ENCODE measurements around the gene ZMYND15. TPM values are rescaled to one million over a fixed set of nuclear protein-coding genes. Genes with fewer than 3 reads are reported as not detected.

The ZMYND15 gene
- total and polyA plus RNA-seq, 2 of the 13 experiments (the other 11 are each of a cell fraction or from before 2014, with no cell fraction given) = 0.24 to 2.7 TPM

DNA sequence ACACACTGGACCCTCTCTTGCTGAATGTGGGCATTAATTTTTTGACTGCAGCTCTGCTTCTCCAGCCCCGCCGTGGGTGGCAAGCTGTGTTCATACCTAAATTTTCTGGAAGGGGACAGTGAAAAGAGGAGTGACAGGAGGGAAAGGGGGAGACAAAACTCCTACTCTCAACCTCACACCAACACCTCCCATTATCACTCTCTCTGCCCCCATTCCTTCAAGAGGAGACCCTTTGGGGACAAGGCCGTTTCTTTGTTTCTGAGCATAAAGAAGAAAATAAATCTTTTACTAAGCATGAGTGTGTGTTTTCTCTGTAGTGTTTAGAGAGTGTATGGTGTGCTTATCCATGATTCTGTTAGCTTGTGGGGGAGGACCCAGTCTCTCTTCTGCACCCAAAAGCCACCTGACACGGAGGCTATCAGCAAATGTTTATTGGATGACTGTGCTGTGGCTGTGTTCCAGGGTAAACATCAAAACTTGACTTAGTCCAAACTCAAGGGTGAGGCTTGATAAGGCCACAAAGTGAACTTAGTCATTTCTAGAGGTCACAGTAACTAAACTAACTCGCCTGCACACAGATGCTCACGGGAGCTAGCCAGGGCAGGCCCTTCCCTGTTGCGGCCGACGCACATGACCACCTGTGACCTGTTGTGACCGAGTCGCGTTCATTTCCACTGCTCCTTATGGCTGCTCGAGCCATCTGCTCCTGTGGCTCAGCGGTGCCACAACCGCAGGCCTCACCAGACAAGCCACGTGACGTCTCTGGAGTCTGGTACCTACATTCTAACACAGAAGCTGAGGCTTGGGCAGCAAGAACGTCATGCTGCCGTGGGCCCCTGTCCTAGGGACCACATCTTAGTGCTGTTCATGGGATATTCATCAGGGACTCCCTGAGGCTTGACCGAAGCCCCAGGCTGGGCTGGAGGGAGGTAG lies 18.2 kb upstream of the ZMYND15 start (continued):
- TF ChIP-seq FIP1L1 (IDR thresholded peaks at IDR 0.05; ENCODE audit: borderline replicate concordance, insufficient read depth, low read depth, low read length) (no peak), MTF1 (CRISPR knock-in tag; IDR thresholded peaks at IDR 0.05) (no peak), MXD4 (CRISPR knock-in tag; IDR thresholded peaks at IDR 0.05) (0 out of 2 replicates have a peak, but pooled peaks have one; percentile 41), TCF12 (IDR thresholded peaks at IDR 0.05) (no peak), TCF12 (CRISPR knock-in tag; IDR thresholded peaks at IDR 0.05) (no peak), ZNF496 (CRISPR knock-in tag; IDR thresholded peaks at IDR 0.05; ENCODE audit: insufficient replicate concordance) (no peak), FOXM1 (CRISPR knock-in tag; IDR thresholded peaks at IDR 0.05) (no peak), NONO (IDR thresholded peaks at IDR 0.05) (no peak), NONO (CRISPR knock-in tag; conservative IDR thresholded peaks at IDR 0.05) (0 out of 2 replicates have a peak, but pooled peaks have one; percentile 27), NFIB (CRISPR knock-in tag; IDR thresholded peaks at IDR 0.05; ENCODE audit: borderline replicate concordance) (no peak), THYN1 (CRISPR knock-in tag; IDR thresholded peaks at IDR 0.05; ENCODE audit: borderline replicate concordance, low read depth) (no peak), POLR2AphosphoS5 (IDR thresholded peaks at IDR 0.05; ENCODE audit: low read depth, low read length) (peak; percentile 51; the same call in 1 of the 2 replicates), MYC (CRISPR knock-in tag; IDR thresholded peaks at IDR 0.05; ENCODE audit: borderline replicate concordance) (peak; percentile 85; the same call in 1 of the 2 replicates), ZNF354B (CRISPR knock-in tag; IDR thresholded peaks at IDR 0.05) (no peak), IKZF4 (CRISPR knock-in tag; IDR thresholded peaks at IDR 0.05; ENCODE audit: borderline replicate concordance, low read depth, not compliant biosample characterization) (no peak), DNMT1 (CRISPR knock-in tag; IDR thresholded peaks at IDR 0.05) (no peak)
- TF ChIP-seq, protein P1, sequence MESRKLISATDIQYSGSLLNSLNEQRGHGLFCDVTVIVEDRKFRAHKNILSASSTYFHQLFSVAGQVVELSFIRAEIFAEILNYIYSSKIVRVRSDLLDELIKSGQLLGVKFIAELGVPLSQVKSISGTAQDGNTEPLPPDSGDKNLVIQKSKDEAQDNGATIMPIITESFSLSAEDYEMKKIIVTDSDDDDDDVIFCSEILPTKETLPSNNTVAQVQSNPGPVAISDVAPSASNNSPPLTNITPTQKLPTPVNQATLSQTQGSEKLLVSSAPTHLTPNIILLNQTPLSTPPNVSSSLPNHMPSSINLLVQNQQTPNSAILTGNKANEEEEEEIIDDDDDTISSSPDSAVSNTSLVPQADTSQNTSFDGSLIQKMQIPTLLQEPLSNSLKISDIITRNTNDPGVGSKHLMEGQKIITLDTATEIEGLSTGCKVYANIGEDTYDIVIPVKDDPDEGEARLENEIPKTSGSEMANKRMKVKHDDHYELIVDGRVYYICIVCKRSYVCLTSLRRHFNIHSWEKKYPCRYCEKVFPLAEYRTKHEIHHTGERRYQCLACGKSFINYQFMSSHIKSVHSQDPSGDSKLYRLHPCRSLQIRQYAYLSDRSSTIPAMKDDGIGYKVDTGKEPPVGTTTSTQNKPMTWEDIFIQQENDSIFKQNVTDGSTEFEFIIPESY (CRISPR knock-in tag; IDR thresholded peaks at IDR 0.05) = peak; percentile 56; the same call in 1 of the 2 replicates
- TF ChIP-seq, protein P2, sequence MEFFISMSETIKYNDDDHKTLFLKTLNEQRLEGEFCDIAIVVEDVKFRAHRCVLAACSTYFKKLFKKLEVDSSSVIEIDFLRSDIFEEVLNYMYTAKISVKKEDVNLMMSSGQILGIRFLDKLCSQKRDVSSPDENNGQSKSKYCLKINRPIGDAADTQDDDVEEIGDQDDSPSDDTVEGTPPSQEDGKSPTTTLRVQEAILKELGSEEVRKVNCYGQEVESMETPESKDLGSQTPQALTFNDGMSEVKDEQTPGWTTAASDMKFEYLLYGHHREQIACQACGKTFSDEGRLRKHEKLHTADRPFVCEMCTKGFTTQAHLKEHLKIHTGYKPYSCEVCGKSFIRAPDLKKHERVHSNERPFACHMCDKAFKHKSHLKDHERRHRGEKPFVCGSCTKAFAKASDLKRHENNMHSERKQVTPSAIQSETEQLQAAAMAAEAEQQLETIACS (CRISPR knock-in tag; IDR thresholded peaks at IDR 0.05) = no peak
- TF ChIP-seq, protein P3, sequence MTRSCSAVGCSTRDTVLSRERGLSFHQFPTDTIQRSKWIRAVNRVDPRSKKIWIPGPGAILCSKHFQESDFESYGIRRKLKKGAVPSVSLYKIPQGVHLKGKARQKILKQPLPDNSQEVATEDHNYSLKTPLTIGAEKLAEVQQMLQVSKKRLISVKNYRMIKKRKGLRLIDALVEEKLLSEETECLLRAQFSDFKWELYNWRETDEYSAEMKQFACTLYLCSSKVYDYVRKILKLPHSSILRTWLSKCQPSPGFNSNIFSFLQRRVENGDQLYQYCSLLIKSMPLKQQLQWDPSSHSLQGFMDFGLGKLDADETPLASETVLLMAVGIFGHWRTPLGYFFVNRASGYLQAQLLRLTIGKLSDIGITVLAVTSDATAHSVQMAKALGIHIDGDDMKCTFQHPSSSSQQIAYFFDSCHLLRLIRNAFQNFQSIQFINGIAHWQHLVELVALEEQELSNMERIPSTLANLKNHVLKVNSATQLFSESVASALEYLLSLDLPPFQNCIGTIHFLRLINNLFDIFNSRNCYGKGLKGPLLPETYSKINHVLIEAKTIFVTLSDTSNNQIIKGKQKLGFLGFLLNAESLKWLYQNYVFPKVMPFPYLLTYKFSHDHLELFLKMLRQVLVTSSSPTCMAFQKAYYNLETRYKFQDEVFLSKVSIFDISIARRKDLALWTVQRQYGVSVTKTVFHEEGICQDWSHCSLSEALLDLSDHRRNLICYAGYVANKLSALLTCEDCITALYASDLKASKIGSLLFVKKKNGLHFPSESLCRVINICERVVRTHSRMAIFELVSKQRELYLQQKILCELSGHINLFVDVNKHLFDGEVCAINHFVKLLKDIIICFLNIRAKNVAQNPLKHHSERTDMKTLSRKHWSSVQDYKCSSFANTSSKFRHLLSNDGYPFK (CRISPR knock-in tag; IDR thresholded peaks at IDR 0.05; ENCODE audit: borderline replicate concordance) = no peak
- TF ChIP-seq, protein P4, sequence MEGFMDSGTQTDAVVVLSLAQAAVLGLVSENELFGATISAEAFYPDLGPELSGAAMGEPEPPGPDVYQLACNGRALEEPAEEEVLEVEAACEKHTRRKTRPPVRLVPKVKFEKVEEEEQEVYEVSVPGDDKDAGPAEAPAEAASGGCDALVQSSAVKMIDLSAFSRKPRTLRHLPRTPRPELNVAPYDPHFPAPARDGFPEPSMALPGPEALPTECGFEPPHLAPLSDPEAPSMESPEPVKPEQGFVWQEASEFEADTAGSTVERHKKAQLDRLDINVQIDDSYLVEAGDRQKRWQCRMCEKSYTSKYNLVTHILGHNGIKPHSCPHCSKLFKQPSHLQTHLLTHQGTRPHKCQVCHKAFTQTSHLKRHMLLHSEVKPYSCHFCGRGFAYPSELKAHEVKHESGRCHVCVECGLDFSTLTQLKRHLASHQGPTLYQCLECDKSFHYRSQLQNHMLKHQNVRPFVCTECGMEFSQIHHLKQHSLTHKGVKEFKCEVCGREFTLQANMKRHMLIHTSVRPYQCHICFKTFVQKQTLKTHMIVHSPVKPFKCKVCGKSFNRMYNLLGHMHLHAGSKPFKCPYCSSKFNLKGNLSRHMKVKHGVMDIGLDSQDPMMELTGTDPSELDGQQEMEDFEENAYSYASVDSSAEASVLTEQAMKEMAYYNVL (CRISPR knock-in tag; IDR thresholded peaks at IDR 0.05; ENCODE audit: borderline replicate concordance) = no peak
